Measurements from ENCODE around the gene P2RY10. TPM values are rescaled to one million over a fixed set of nuclear protein-coding genes. Genes with fewer than 3 reads are reported as not detected.

Gene P2RY10
- total and polyA plus RNA-seq, 2 of the 13 experiments (the other 11 are each of a cell fraction or from before 2014, with no cell fraction given): not detected

DNA sequence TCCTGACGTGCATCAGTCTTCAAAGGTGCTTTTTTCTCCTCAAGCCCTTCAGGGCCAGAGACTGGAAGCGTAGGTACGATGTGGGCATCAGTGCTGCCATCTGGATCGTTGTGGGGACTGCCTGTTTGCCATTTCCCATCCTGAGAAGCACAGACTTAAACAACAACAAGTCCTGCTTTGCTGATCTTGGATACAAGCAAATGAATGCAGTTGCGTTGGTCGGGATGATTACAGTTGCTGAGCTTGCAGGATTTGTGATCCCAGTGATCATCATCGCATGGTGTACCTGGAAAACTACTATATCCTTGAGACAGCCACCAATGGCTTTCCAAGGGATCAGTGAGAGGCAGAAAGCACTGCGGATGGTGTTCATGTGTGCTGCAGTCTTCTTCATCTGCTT lies 15.7 kb downstream of the P2RY10 start:
- Histone ChIP-seq H3K9me3 (ENCODE audit: low read length) (no peaks in the 10 kb centered on the region), H3K27ac (ENCODE audit: extremely low read length, insufficient read depth, low read length) (no peak overlapping the region), H3K9ac (ENCODE audit: insufficient read depth, low read depth, low read length) (no peak overlapping the region), H3K27me3 (ENCODE audit: control insufficient read depth in 1 of 2, insufficient read depth in 2 of 2, low read length in 2 of 2) (no peaks in the 10 kb centered on the region), H3K4me1 (ENCODE audit: insufficient read depth, low read length) (no peaks in the 10 kb centered on the region), H3K36me3 (replicated peaks in 1 of 2; ENCODE audit: control insufficient read depth in 1 of 2, insufficient read depth in 2 of 2, low read length in 2 of 2) (no peaks in the 10 kb centered on the region), H3K4me2 (ENCODE audit: low read depth, low read length) (no peak overlapping the region), H3K4me3 (replicated peaks in 1 of 3; ENCODE audit: insufficient read depth in 1 of 3, low read depth in 2 of 3, low read length in 3 of 3) (no peak overlapping the region), H4K20me1 (ENCODE audit: insufficient read depth, low read length) (no peaks in the 10 kb centered on the region), H2AFZ (ENCODE audit: low read length) (no peak overlapping the region), H3K79me2 (ENCODE audit: insufficient read depth, low read length) (no peaks in the 10 kb centered on the region)
- ATAC-seq (no peak), DNase-seq (ENCODE audit: low spot score) (no peak), FAIRE-seq (no peak)
- WGBS (ENCODE audit: low lambda C conversion rate): 0% methylated on average over 1 of the region's 8 CpGs
- intact Hi-C loops (cut with micrococcal nuclease; ENCODE audit: unreplicated experiment): no loop called here
- BruUV-seq (replicated peaks): no TSS peak
- in situ Hi-C loops (cut with HindIII; ENCODE audit: extremely low pct_ligation_motif_present, low pct_unique_long_range_greater_than_20kb): no loop called here
- TF ChIP-seq MAFK (conservative IDR thresholded peaks at IDR 0.05 in 1 of 2, IDR thresholded peaks at IDR 0.05 in 1 of 2; ENCODE audit: low read length in 2 of 2): 0 out of 4 replicates have a peak, but pooled peaks of 1 of the 2 experiments have one; percentile 3
- no peak for TF ChIP-seq ZNF468 (CRISPR knock-in tag; IDR thresholded peaks at IDR 0.05)
- CTCF ChIA-PET (ENCODE audit: low intra/inter-chr PET ratio, low total read pairs): no interaction called here
- POLR2A ChIA-PET: no interaction called here

DNA sequence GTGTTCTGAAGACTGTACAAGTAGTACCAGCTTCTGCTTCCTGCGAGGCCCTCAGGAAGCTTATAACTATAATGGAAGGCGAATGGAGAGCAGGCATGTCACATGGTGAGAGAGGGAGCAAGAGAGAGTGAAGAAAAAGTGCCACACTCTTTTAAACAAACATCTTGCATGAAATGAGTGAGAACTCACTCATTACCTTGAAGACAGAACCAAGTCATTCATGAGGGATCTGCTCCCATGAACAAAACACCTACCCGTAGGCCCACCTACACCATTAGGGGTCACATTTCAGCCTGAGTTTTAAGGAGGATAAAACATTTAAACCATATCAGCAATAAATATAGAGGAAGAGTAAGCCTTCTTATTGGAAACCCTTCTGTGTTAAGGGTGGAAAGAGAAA lies 19.4 kb downstream of the P2RY10 start:
- no peaks in the 10 kb centered on the region for H4K20me1 ChIP-seq (ENCODE audit: insufficient read depth, low read length)
- CTCF ChIA-PET (ENCODE audit: low intra/inter-chr PET ratio, low total read pairs): no interaction called here
- H3K4me3 ChIP-seq (replicated peaks in 1 of 3; ENCODE audit: insufficient read depth in 1 of 3, low read depth in 2 of 3, low read length in 3 of 3): no peak overlapping the region
- H3K27ac ChIP-seq (ENCODE audit: extremely low read length, insufficient read depth, low read length): no peak overlapping the region
- intact Hi-C loops (cut with micrococcal nuclease; ENCODE audit: unreplicated experiment): no loop called here
- no peaks in the 10 kb centered on the region for H3K36me3 ChIP-seq (replicated peaks in 1 of 2; ENCODE audit: control insufficient read depth in 1 of 2, insufficient read depth in 2 of 2, low read length in 2 of 2)
- BruUV-seq (replicated peaks): no TSS peak
- peaks cover 5% of the 10 kb centered on the region; the same call in 1 of the 2 replicates for H3K9me3 ChIP-seq (ENCODE audit: low read length)
- no peak overlapping the region for H3K4me2 ChIP-seq (ENCODE audit: low read depth, low read length)
- POLR2A ChIA-PET: no interaction called here
- no peak overlapping the region for H2AFZ ChIP-seq (ENCODE audit: low read length)
- H3K9ac ChIP-seq (ENCODE audit: insufficient read depth, low read depth, low read length): no peak overlapping the region
- H3K79me2 ChIP-seq (ENCODE audit: insufficient read depth, low read length): no peaks in the 10 kb centered on the region
- H3K4me1 ChIP-seq (ENCODE audit: insufficient read depth, low read length): no peaks in the 10 kb centered on the region
- no peak for DNase-seq (ENCODE audit: low spot score)
- no peaks in the 10 kb centered on the region for H3K27me3 ChIP-seq (ENCODE audit: control insufficient read depth in 1 of 2, insufficient read depth in 2 of 2, low read length in 2 of 2)
- in situ Hi-C loops (cut with HindIII; ENCODE audit: extremely low pct_ligation_motif_present, low pct_unique_long_range_greater_than_20kb): no loop called here
- no peak for FAIRE-seq
- WGBS (ENCODE audit: low lambda C conversion rate): 0% methylated on average over 3 of the region's 3 CpGs
- ATAC-seq: no peak
- no peak for TF ChIP-seq ZNF543 (CRISPR knock-in tag; IDR thresholded peaks at IDR 0.05)
- TF ChIP-seq PPARG (CRISPR knock-in tag; conservative IDR thresholded peaks at IDR 0.05): no peak
- no peak for TF ChIP-seq ARHGAP35 (CRISPR knock-in tag; IDR thresholded peaks at IDR 0.05; ENCODE audit: borderline replicate concordance)
- TF ChIP-seq, protein P1, sequence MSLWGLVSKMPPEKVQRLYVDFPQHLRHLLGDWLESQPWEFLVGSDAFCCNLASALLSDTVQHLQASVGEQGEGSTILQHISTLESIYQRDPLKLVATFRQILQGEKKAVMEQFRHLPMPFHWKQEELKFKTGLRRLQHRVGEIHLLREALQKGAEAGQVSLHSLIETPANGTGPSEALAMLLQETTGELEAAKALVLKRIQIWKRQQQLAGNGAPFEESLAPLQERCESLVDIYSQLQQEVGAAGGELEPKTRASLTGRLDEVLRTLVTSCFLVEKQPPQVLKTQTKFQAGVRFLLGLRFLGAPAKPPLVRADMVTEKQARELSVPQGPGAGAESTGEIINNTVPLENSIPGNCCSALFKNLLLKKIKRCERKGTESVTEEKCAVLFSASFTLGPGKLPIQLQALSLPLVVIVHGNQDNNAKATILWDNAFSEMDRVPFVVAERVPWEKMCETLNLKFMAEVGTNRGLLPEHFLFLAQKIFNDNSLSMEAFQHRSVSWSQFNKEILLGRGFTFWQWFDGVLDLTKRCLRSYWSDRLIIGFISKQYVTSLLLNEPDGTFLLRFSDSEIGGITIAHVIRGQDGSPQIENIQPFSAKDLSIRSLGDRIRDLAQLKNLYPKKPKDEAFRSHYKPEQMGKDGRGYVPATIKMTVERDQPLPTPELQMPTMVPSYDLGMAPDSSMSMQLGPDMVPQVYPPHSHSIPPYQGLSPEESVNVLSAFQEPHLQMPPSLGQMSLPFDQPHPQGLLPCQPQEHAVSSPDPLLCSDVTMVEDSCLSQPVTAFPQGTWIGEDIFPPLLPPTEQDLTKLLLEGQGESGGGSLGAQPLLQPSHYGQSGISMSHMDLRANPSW (CRISPR knock-in tag; IDR thresholded peaks at IDR 0.05; ENCODE audit: borderline replicate concordance): no peak
- TF ChIP-seq FIP1L1 (IDR thresholded peaks at IDR 0.05; ENCODE audit: borderline replicate concordance, insufficient read depth, low read depth, low read length): no peak
- TF ChIP-seq NFRKB (IDR thresholded peaks at IDR 0.05): no peak
- TF ChIP-seq ZSCAN25 (CRISPR knock-in tag; IDR thresholded peaks at IDR 0.05): no peak
- TF ChIP-seq, protein P2, sequence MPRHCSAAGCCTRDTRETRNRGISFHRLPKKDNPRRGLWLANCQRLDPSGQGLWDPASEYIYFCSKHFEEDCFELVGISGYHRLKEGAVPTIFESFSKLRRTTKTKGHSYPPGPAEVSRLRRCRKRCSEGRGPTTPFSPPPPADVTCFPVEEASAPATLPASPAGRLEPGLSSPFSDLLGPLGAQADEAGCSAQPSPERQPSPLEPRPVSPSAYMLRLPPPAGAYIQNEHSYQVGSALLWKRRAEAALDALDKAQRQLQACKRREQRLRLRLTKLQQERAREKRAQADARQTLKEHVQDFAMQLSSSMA (CRISPR knock-in tag; IDR thresholded peaks at IDR 0.05): no peak
- no peak for TF ChIP-seq ZNF781 (CRISPR knock-in tag; IDR thresholded peaks at IDR 0.05; ENCODE audit: borderline replicate concordance, not compliant biosample characterization)
- TF ChIP-seq ZNF883 (CRISPR knock-in tag; IDR thresholded peaks at IDR 0.05; ENCODE audit: not compliant biosample characterization): no peak
- TF ChIP-seq, protein P3, sequence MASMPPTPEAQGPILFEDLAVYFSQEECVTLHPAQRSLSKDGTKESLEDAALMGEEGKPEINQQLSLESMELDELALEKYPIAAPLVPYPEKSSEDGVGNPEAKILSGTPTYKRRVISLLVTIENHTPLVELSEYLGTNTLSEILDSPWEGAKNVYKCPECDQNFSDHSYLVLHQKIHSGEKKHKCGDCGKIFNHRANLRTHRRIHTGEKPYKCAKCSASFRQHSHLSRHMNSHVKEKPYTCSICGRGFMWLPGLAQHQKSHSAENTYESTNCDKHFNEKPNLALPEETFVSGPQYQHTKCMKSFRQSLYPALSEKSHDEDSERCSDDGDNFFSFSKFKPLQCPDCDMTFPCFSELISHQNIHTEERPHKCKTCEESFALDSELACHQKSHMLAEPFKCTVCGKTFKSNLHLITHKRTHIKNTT (CRISPR knock-in tag; IDR thresholded peaks at IDR 0.05): no peak
- TF ChIP-seq YEATS2 (CRISPR knock-in tag; IDR thresholded peaks at IDR 0.05; ENCODE audit: borderline replicate concordance): no peak
- no peak for TF ChIP-seq KAT8 (CRISPR knock-in tag; IDR thresholded peaks at IDR 0.05)

Measured in HepG2 (cell line).